A549 treated with AZD9567 at 1 μM for 4 hours (cell line): Measurements from ENCODE around the gene AXL. TPM values are rescaled to one million over a fixed set of nuclear protein-coding genes. Genes with fewer than 3 reads are reported as not detected.

Experiments
- total RNA-seq: library from RNA; stranded (reverse); fragments of 200-300 nt; extraction: Qiagen RNA extraction; gene quantifications from 5 replicates; pipeline ENCODE4 v1.2.3, GENCODE V29; 2022; ENCODE audit not compliant: insufficient read depth

AXL gene
- total RNA-seq, result 96.3 to 114 TPM (median 102 TPM) in 5 replicates

DNA sequence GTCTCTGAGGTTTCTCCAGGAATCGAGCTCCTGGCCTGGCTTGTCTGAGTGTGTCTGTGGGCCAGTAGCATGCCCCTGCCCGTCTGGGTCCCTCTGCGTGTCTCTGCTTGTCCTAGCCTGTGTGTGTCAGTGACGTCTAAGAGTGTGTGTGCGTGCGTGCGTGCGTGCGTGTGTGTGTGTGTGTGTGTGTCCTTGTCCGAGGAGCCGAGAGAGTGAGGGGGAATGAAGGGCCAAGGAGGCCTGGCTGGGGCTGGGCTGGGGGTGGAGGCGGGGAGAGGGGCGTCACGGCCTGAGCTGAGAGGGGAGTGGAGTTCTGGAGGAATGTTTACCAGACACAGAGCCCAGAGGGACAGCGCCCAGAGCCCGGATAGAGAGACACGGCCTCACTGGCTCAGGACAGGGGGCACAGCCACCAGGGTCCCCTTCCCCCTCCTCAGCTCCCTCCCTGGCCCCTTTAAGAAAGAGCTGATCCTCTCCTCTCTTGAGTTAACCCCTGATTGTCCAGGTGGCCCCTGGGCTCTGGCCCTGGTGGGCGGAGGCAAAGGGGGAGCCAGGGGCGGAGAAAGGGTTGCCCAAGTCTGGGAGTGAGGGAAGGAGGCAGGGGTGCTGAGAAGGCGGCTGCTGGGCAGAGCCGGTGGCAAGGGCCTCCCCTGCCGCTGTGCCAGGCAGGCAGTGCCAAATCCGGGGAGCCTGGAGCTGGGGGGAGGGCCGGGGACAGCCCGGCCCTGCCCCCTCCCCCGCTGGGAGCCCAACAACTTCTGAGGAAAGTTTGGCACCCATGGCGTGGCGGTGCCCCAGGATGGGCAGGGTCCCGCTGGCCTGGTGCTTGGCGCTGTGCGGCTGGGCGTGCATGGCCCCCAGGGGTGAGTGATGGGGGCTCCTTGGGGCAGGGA is at the start of gene AXL:
AXL (plus strand) TSS at position 609 of the 893 bp plus-strand sequence; CDS start at position 779, 170 bp downstream.

DNA sequence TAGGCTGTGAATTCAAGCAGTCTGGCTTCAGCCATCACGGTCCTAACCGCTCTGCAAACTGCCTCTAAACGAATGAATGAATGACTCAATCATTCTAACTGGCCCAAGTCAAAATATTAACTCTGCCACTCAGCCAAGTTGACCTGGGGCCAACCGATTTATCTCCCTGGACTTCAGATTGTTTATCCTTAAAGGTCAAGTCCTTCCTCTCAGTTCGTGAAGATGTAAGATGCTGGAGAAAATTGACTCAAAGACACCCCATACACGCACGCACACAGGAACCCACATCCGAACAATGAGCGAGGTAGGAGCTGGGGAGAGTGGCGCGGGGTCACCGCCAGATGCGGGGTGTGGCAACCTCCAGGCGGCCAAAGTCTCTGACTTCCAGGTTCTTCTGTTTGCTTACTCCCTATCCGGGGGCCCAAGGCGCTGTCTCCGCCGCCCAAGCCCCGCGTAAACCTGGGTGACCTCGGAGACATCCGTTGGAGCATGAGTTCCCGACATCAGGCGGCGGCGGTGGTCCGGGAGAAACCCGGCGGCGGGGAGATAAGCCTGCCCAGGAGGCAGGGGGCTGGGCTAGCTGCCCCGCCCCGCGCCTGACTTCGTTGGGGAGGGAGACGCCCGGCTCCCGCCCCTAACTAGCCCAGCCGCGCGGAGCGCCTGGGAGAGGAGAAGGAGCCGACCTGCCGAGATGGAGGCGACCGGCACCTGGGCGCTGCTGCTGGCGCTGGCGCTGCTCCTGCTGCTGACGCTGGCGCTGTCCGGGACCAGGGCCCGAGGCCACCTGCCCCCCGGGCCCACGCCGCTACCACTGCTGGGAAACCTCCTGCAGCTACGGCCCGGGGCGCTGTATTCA is 26.2 kb upstream of the AXL start, which contains the start of gene CYP2S1:
CYP2S1 (plus strand) TSS at position 646 of the 856 bp plus-strand sequence; CDS start at position 692, 46 bp downstream.

DNA sequence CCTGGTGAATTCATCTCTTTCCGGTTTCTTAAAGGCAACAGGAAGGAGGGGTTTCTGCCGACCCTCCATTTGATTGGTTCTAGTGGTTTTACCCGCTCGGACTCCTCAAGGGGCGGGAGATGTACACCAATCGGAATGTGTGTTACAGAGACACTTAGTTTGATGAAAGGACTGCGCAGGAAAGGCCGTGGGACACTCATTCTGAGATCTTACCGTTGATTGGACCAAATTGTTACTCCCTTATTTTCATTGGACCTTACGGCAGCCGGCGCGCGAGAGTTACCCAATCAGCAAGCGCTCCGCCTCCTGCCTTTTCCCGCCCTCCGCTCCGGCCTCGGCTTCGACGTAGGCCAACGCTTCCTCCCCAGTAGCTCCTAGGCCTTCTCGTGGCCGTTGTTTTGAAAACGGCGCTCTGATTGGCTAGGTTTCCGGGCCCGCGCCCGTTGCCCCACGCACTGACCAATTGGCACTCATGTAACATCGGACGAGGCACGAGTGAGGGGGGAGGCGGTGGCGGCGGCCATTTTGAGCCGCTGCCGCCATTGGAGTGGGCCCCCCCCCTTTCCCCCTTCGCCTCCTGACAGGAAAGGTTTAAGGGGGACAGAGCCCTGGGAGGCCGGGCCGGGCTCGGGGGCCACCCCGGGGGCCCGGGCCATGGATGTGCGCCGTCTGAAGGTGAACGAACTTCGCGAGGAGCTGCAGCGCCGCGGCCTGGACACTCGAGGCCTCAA is 45.0 kb downstream of the AXL start, which contains the start of gene HNRNPUL1:
HNRNPUL1 (plus strand) TSS at position 523 of the 731 bp plus-strand sequence; CDS start at position 655, 132 bp downstream.

DNA sequence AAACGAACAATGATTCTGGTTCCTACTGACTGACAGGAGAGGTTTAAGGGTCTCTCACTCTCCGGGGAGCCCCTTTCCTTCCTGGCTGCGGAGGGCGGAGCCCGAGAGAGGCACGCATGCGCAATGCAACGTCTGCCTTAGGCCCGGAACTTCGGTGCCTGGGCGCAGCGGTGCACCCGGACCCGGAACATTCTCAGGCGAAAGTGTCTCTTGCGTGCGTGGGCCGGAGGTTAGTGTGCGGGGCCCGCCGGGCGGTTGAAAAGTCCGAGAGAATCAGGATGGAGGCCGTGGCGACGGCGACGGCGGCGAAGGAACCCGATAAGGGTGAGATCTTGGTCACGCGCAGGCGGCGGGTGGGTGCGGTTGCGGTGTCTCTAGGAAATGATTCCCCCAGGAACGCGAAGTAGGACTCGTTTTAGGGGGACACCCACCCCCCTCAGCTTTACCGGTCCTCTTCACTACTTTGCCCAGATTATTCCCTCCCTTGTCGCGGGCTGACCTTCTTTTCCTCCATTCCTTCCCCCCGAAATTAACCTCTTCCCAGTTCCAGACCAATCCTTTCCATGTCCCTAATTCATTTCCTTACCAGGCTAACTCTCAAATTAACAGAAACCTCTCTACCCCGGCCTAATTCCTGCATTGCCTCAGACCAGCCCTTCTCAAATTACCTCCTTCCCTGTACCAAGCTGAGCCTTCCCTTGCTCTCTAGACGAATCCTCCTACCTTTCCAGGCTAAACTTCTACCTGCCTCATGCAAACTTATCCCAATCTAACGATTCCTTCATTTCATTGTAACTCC is 91.2 kb downstream of the AXL start, which contains the start of gene CCDC97:
CCDC97 (plus strand) TSS at position 140 of the 799 bp plus-strand sequence; CDS start at position 279, 139 bp downstream.

Other genes with a start within 250 kb of the AXL start
- not detected in 5 replicates for gene CYP2B6, start 227.9 kb upstream of the AXL start, total RNA-seq
- gene CYP2A13, start 130.8 kb upstream of the AXL start, total RNA-seq, result not detected in 5 replicates
- not detected in 5 replicates for gene CYP2F1, start 104.8 kb upstream of the AXL start, total RNA-seq
- gene CYP2S1, start 26.0 kb upstream of the AXL start, total RNA-seq, result 16.2 to 26.6 TPM (median 20.5 TPM) in 5 replicates
- gene HNRNPUL1, start 45.1 kb downstream of the AXL start, total RNA-seq, result 265 to 290 TPM (median 284 TPM) in 5 replicates
- 33.1 to 46.8 TPM (median 41.2 TPM) in 5 replicates for gene CCDC97, start 90.9 kb downstream of the AXL start, total RNA-seq
- 108 to 152 TPM (median 138 TPM) in 5 replicates for gene TGFB1, start 134.7 kb downstream of the AXL start, total RNA-seq
- gene B9D2, start 144.9 kb downstream of the AXL start, total RNA-seq, result 25.5 to 35.6 TPM (median 33.4 TPM) in 5 replicates
- 4.2 to 5.2 TPM (median 4.8 TPM) in 4 of 5 replicates, not detected in the other for gene TMEM91, start 157.3 kb downstream of the AXL start, total RNA-seq
- 91.9 to 105 TPM (median 97.6 TPM) in 5 replicates for gene EXOSC5, start 178.1 kb downstream of the AXL start, total RNA-seq
- gene BCKDHA, start 178.6 kb downstream of the AXL start, total RNA-seq, result 35.7 to 56.2 TPM (median 46.7 TPM) in 5 replicates
- 0.09 to 0.15 TPM (median 0.09 TPM) in 3 of 5 replicates, not detected in the others for gene B3GNT8, start 208.2 kb downstream of the AXL start, total RNA-seq
- 101 to 123 TPM (median 113 TPM) in 5 replicates for gene DMAC2, start 220.7 kb downstream of the AXL start, total RNA-seq
- gene ERICH4, start 223.9 kb downstream of the AXL start, total RNA-seq, result not detected in 5 replicates